ENCODE measurements around the gene GHITM. TPM values are rescaled to one million over a fixed set of nuclear protein-coding genes. Genes with fewer than 3 reads are reported as not detected.

GHITM gene
- total and polyA plus RNA-seq, 4 donors: 107 to 177 (median 123) TPM

GRCh38 chr10:84184517-84184916 is 45.2 kb downstream of the GHITM start:
- DNase-seq: no peak
- Histone ChIP-seq H3K4me3 (no peak overlapping the region), H3K4me1 (ENCODE audit: control insufficient read depth in 5 of 5, insufficient read depth in 5 of 5, low read length in 5 of 5) (no peaks in the 10 kb centered on the region), H3K36me3 (ENCODE audit: control insufficient read depth in 4 of 4, insufficient read depth in 4 of 4, low read length in 4 of 4) (no peaks in the 10 kb centered on the region), H3K27me3 (ENCODE audit: control insufficient read depth in 3 of 3, insufficient read depth in 3 of 3, low read length in 2 of 3) (no peaks in the 10 kb centered on the region), H3K9ac (ENCODE audit: insufficient read depth in 1 of 2, low read length in 2 of 2) (no peak overlapping the region), H3K9me3 (ENCODE audit: control insufficient read depth in 4 of 4, insufficient read depth in 3 of 4, low read length in 3 of 4) (peaks cover 0 to 5% (median 0%) of the 10 kb centered on the region in 4 donors), H3K27ac (ENCODE audit: low read depth in 1 of 2, low read length in 1 of 2) (no peak overlapping the region)
- ATAC-seq (ENCODE audit: insufficient read depth, low FRiP score): no peak
- 67 to 80% methylated on average over 4 of the region's 4 CpGs for WGBS, 2 donors
- no peak for TF ChIP-seq CTCF (IDR thresholded peaks at IDR 0.05; ENCODE audit: control extremely low read depth, extremely low read depth)

- TF ChIP-seq CTCF (IDR thresholded peaks at IDR 0.05; ENCODE audit: control extremely low read depth, extremely low read depth): no peak
- ATAC-seq (ENCODE audit: insufficient read depth, low FRiP score): no peak
- 64 to 75% methylated on average over 11 of the region's 11 CpGs for WGBS, 2 donors
- H3K9ac ChIP-seq (ENCODE audit: insufficient read depth in 1 of 2, low read length in 2 of 2): no peak overlapping the region
- H3K27me3 ChIP-seq (ENCODE audit: control insufficient read depth in 3 of 3, insufficient read depth in 3 of 3, low read length in 2 of 3): no peaks in the 10 kb centered on the region
- no peak overlapping the region for H3K4me3 ChIP-seq
- H3K36me3 ChIP-seq (ENCODE audit: control insufficient read depth in 4 of 4, insufficient read depth in 4 of 4, low read length in 4 of 4): no peaks in the 10 kb centered on the region
- peaks cover 0 to 5% (median 0%) of the 10 kb centered on the region in 4 donors for H3K9me3 ChIP-seq (ENCODE audit: control insufficient read depth in 4 of 4, insufficient read depth in 3 of 4, low read length in 3 of 4)
- DNase-seq: no peak
- no peaks in the 10 kb centered on the region for H3K4me1 ChIP-seq (ENCODE audit: control insufficient read depth in 5 of 5, insufficient read depth in 5 of 5, low read length in 5 of 5)
- H3K27ac ChIP-seq (ENCODE audit: low read depth in 1 of 2, low read length in 1 of 2): no peak overlapping the region
These were observed 46.3 kb downstream of the GHITM start for GRCh38 chr10:84185526-84186175.

- Histone ChIP-seq H3K27ac (ENCODE audit: low read depth in 1 of 2, low read length in 1 of 2) (no peak overlapping the region), H3K27me3 (ENCODE audit: control insufficient read depth in 3 of 3, insufficient read depth in 3 of 3, low read length in 2 of 3) (peaks cover 0 to 17% (median 12%) of the 10 kb centered on the region in 3 donors), H3K4me3 (no peak overlapping the region), H3K36me3 (ENCODE audit: control insufficient read depth in 4 of 4, insufficient read depth in 4 of 4, low read length in 4 of 4) (no peaks in the 10 kb centered on the region), H3K9ac (ENCODE audit: insufficient read depth in 1 of 2, low read length in 2 of 2) (no peak overlapping the region), H3K4me1 (ENCODE audit: control insufficient read depth in 5 of 5, insufficient read depth in 5 of 5, low read length in 5 of 5) (no peaks in the 10 kb centered on the region), H3K9me3 (ENCODE audit: control insufficient read depth in 4 of 4, insufficient read depth in 3 of 4, low read length in 3 of 4) (peaks cover 0 to 5% (median 0%) of the 10 kb centered on the region in 4 donors)
- DNase-seq (no peak), ATAC-seq (ENCODE audit: insufficient read depth, low FRiP score) (no peak)
- 69 to 80% methylated on average over 3 of the region's 3 CpGs for WGBS, 2 donors
- no peak for TF ChIP-seq CTCF (IDR thresholded peaks at IDR 0.05; ENCODE audit: control extremely low read depth, extremely low read depth)
These were observed 49.5 kb downstream of the GHITM start for GRCh38 chr10:84188815-84189214.

GRCh38 chr10:84190621-84191020 is 51.3 kb downstream of the GHITM start:
- peaks cover 0 to 6% (median 0%) of the 10 kb centered on the region in 5 donors for H3K4me1 ChIP-seq (ENCODE audit: control insufficient read depth in 5 of 5, insufficient read depth in 5 of 5, low read length in 5 of 5)
- H3K4me3 ChIP-seq: no peak overlapping the region
- ATAC-seq (ENCODE audit: insufficient read depth, low FRiP score): no peak
- no peaks in the 10 kb centered on the region for H3K36me3 ChIP-seq (ENCODE audit: control insufficient read depth in 4 of 4, insufficient read depth in 4 of 4, low read length in 4 of 4)
- no peak for TF ChIP-seq CTCF (IDR thresholded peaks at IDR 0.05; ENCODE audit: control extremely low read depth, extremely low read depth)
- 87% methylated on average over 3 of the region's 3 CpGs for WGBS, 2 donors
- no peak for DNase-seq
- peaks cover 0 to 32% (median 25%) of the 10 kb centered on the region in 3 donors for H3K27me3 ChIP-seq (ENCODE audit: control insufficient read depth in 3 of 3, insufficient read depth in 3 of 3, low read length in 2 of 3)
- no peak overlapping the region for H3K27ac ChIP-seq (ENCODE audit: low read depth in 1 of 2, low read length in 1 of 2)
- peaks cover 0 to 5% (median 0%) of the 10 kb centered on the region in 4 donors for H3K9me3 ChIP-seq (ENCODE audit: control insufficient read depth in 4 of 4, insufficient read depth in 3 of 4, low read length in 3 of 4)
- H3K9ac ChIP-seq (ENCODE audit: insufficient read depth in 1 of 2, low read length in 2 of 2): no peak overlapping the region
